ENCODE results near the gene ITPR3. TPM values are rescaled to one million over a fixed set of nuclear protein-coding genes. Genes with fewer than 3 reads are reported as not detected.
A peak's percentile ranks its signal among the peaks of the same experiment; 100 is the strongest.

ITPR3 gene
- total and polyA plus RNA-seq, 4 donors, result 6.0 to 11.9 (median 8.7) TPM

- no peak overlapping the region for H3K27ac ChIP-seq (ENCODE audit: low read depth, low read length)
- H3K36me3 ChIP-seq (ENCODE audit: control insufficient read depth, insufficient read depth, low read length), result peaks cover 10% of the 10 kb centered on the region
- no peaks in the 10 kb centered on the region for H3K27me3 ChIP-seq (ENCODE audit: control insufficient read depth, insufficient read depth, low read length)
- no peaks in the 10 kb centered on the region for H3K9me3 ChIP-seq (ENCODE audit: control insufficient read depth, insufficient read depth, low read length)
- 91% methylated on average over 10 of the region's 10 CpGs for WGBS (ENCODE audit: insufficient coverage)
- H3K4me1 ChIP-seq (ENCODE audit: control insufficient read depth, insufficient read depth, low read length), result peaks cover 23% of the 10 kb centered on the region
- DNase-seq (ENCODE audit: low read depth in 4 of 6, low spot score in 6 of 6), result peak in 1 of 6 donors; percentile 83
- no peak overlapping the region for H3K4me3 ChIP-seq (ENCODE audit: low read depth, low read length)
Observed at GRCh38 chr6:33709605-33710295, 88.6 kb downstream of the ITPR3 start.

GRCh38 chr6:33710296-33711121 is 89.4 kb downstream of the ITPR3 start:
- DNase-seq (ENCODE audit: low read depth in 4 of 6, low spot score in 6 of 6), result no peak
- Histone ChIP-seq H3K4me1 (ENCODE audit: control insufficient read depth, insufficient read depth, low read length) (peaks cover 23% of the 10 kb centered on the region), H3K27me3 (ENCODE audit: control insufficient read depth, insufficient read depth, low read length) (no peaks in the 10 kb centered on the region), H3K27ac (ENCODE audit: low read depth, low read length) (no peak overlapping the region), H3K4me3 (ENCODE audit: low read depth, low read length) (peak overlapping the region; percentile 98), H3K36me3 (ENCODE audit: control insufficient read depth, insufficient read depth, low read length) (peaks cover 10% of the 10 kb centered on the region), H3K9me3 (ENCODE audit: control insufficient read depth, insufficient read depth, low read length) (no peaks in the 10 kb centered on the region)
- 95% methylated on average over 12 of the region's 15 CpGs for WGBS (ENCODE audit: insufficient coverage)

- peaks cover 8% of the 10 kb centered on the region for H3K36me3 ChIP-seq (ENCODE audit: control insufficient read depth, insufficient read depth, low read length)
- H3K27ac ChIP-seq (ENCODE audit: low read depth, low read length), result peak within 1 kb of the TSS; percentile 93
- peak; percentile 93 to 99 (median 97) for DNase-seq (ENCODE audit: low read depth in 4 of 6, low spot score in 6 of 6)
- H3K4me3 ChIP-seq (ENCODE audit: low read depth, low read length), result peak within 1 kb of the TSS; percentile 98
- peaks cover 20% of the 10 kb centered on the region for H3K4me1 ChIP-seq (ENCODE audit: control insufficient read depth, insufficient read depth, low read length)
- WGBS (ENCODE audit: insufficient coverage), result 2% methylated on average over 67 of the region's 73 CpGs
- H3K27me3 ChIP-seq (ENCODE audit: control insufficient read depth, insufficient read depth, low read length), result no peaks in the 10 kb centered on the region
- H3K9me3 ChIP-seq (ENCODE audit: control insufficient read depth, insufficient read depth, low read length), result no peaks in the 10 kb centered on the region
Observed at GRCh38 chr6:33711140-33712129, 90.3 kb downstream of the ITPR3 start, which contains the start of gene UQCC2. TSS of gene UQCC2 (minus strand) at chr6:33711700. CDS start at chr6:33711686, 14 bp downstream.

- Histone ChIP-seq H3K27me3 (ENCODE audit: control insufficient read depth, insufficient read depth, low read length) (no peaks in the 10 kb centered on the region), H3K4me3 (ENCODE audit: low read depth, low read length) (no peak overlapping the region), H3K36me3 (ENCODE audit: control insufficient read depth, insufficient read depth, low read length) (peaks cover 6% of the 10 kb centered on the region), H3K27ac (ENCODE audit: low read depth, low read length) (no peak overlapping the region), H3K9me3 (ENCODE audit: control insufficient read depth, insufficient read depth, low read length) (no peaks in the 10 kb centered on the region), H3K4me1 (ENCODE audit: control insufficient read depth, insufficient read depth, low read length) (peaks cover 27% of the 10 kb centered on the region)
- WGBS (ENCODE audit: insufficient coverage), result no CpG with 5 or more reads among the region's 3 CpGs
- DNase-seq (ENCODE audit: low read depth in 4 of 6, low spot score in 6 of 6), result no peak
Observed at GRCh38 chr6:33712914-33713313, 91.8 kb downstream of the ITPR3 start.

GRCh38 chr6:33713786-33714185 is 92.7 kb downstream of the ITPR3 start:
- peaks cover 32% of the 10 kb centered on the region for H3K4me1 ChIP-seq (ENCODE audit: control insufficient read depth, insufficient read depth, low read length)
- H3K36me3 ChIP-seq (ENCODE audit: control insufficient read depth, insufficient read depth, low read length), result peaks cover 6% of the 10 kb centered on the region
- H3K27ac ChIP-seq (ENCODE audit: low read depth, low read length), result no peak overlapping the region
- WGBS (ENCODE audit: insufficient coverage), result 84% methylated on average over 2 of the region's 2 CpGs
- no peak overlapping the region for H3K4me3 ChIP-seq (ENCODE audit: low read depth, low read length)
- no peaks in the 10 kb centered on the region for H3K27me3 ChIP-seq (ENCODE audit: control insufficient read depth, insufficient read depth, low read length)
- DNase-seq (ENCODE audit: low read depth in 4 of 6, low spot score in 6 of 6), result no peak
- H3K9me3 ChIP-seq (ENCODE audit: control insufficient read depth, insufficient read depth, low read length), result no peaks in the 10 kb centered on the region

GRCh38 chr6:33714385-33715040 is 93.4 kb downstream of the ITPR3 start:
- Histone ChIP-seq H3K27me3 (ENCODE audit: control insufficient read depth, insufficient read depth, low read length) (no peaks in the 10 kb centered on the region), H3K9me3 (ENCODE audit: control insufficient read depth, insufficient read depth, low read length) (no peaks in the 10 kb centered on the region), H3K4me1 (ENCODE audit: control insufficient read depth, insufficient read depth, low read length) (peaks cover 33% of the 10 kb centered on the region), H3K27ac (ENCODE audit: low read depth, low read length) (no peak overlapping the region), H3K36me3 (ENCODE audit: control insufficient read depth, insufficient read depth, low read length) (no peaks in the 10 kb centered on the region), H3K4me3 (ENCODE audit: low read depth, low read length) (no peak overlapping the region)
- DNase-seq (ENCODE audit: low read depth in 4 of 6, low spot score in 6 of 6), result no peak
- 98% methylated on average over 6 of the region's 7 CpGs for WGBS (ENCODE audit: insufficient coverage)

GRCh38 chr6:33716379-33716778 is 95.3 kb downstream of the ITPR3 start:
- H3K4me3 ChIP-seq (ENCODE audit: low read depth, low read length), result no peak overlapping the region
- DNase-seq (ENCODE audit: low read depth in 4 of 6, low spot score in 6 of 6), result no peak
- no peak overlapping the region for H3K27ac ChIP-seq (ENCODE audit: low read depth, low read length)
- H3K27me3 ChIP-seq (ENCODE audit: control insufficient read depth, insufficient read depth, low read length), result no peaks in the 10 kb centered on the region
- WGBS (ENCODE audit: insufficient coverage), result 84% methylated on average over 3 of the region's 7 CpGs
- H3K9me3 ChIP-seq (ENCODE audit: control insufficient read depth, insufficient read depth, low read length), result no peaks in the 10 kb centered on the region
- H3K36me3 ChIP-seq (ENCODE audit: control insufficient read depth, insufficient read depth, low read length), result no peaks in the 10 kb centered on the region
- peaks cover 19% of the 10 kb centered on the region for H3K4me1 ChIP-seq (ENCODE audit: control insufficient read depth, insufficient read depth, low read length)

GRCh38 chr6:33716890-33717632 is 95.9 kb downstream of the ITPR3 start:
- Histone ChIP-seq H3K36me3 (ENCODE audit: control insufficient read depth, insufficient read depth, low read length) (no peaks in the 10 kb centered on the region), H3K9me3 (ENCODE audit: control insufficient read depth, insufficient read depth, low read length) (no peaks in the 10 kb centered on the region), H3K4me1 (ENCODE audit: control insufficient read depth, insufficient read depth, low read length) (peaks cover 16% of the 10 kb centered on the region), H3K4me3 (ENCODE audit: low read depth, low read length) (no peak overlapping the region), H3K27ac (ENCODE audit: low read depth, low read length) (no peak overlapping the region), H3K27me3 (ENCODE audit: control insufficient read depth, insufficient read depth, low read length) (no peaks in the 10 kb centered on the region)
- DNase-seq (ENCODE audit: low read depth in 4 of 6, low spot score in 6 of 6), result no peak
- 77% methylated on average over 4 of the region's 8 CpGs for WGBS (ENCODE audit: insufficient coverage)
